AG04450 (cell line): ENCODE data around the gene SNAP25. TPM values are rescaled to one million over a fixed set of nuclear protein-coding genes. Genes with fewer than 3 reads are reported as not detected.
A peak's percentile ranks its signal among the peaks of the same experiment; 100 is the strongest.

Source experiments
- CTCF ChIA-PET: fragments of 300-600, 350-600 bp; formaldehyde crosslinking; extraction: SDS; loops from one replicate; lab custom pipeline; 2022; ENCODE audit warnings: antibody characterized with exemption, inconsistent platforms; lab: Charles Lee
- POLR2A ChIA-PET: fragments of 350-600 bp; formaldehyde crosslinking; extraction: SDS; loops from one replicate; lab custom pipeline; 2021; ENCODE audit warnings: antibody characterized with exemption, inconsistent platforms; lab: Yijun Ruan, JAX
- DNase-seq: peaks from one replicate; pipeline ENCODE4 v3.0.0-alpha.2; 2011; ENCODE audit warnings: low read depth, low spot score
- H3K27ac ChIP-seq: one replicate; pipeline ENCODE4 v1.5.1; 2012; ENCODE audit warnings: low read depth, low read length, control low read depth
- H3K27me3 ChIP-seq: one replicate; pipeline ENCODE4 v1.6.0; 2012; ENCODE audit warnings: low read length; ENCODE audit not compliant: control insufficient read depth, insufficient read depth
- H3K4me3 ChIP-seq: 2 replicates; pipeline ENCODE4 v1.5.1; 2011; ENCODE audit warnings: mild to moderate bottlenecking, low read depth, low read length, control low read depth
- H3K9me3 ChIP-seq: 2 replicates; pipeline ENCODE4 v1.5.1; 2012; ENCODE audit warnings: low read length; ENCODE audit not compliant: control insufficient read depth, insufficient read depth
- CTCF ChIP-seq: IDR thresholded peaks from 2 replicates; pipeline ENCODE4 v1.5.1; 2011; ENCODE audit warnings: low read depth, low read length, control low read depth, inconsistent platforms
- polyA plus RNA-seq: library from polyadenylated mRNA; depleted of rRNA; stranded (reverse); fragments of >200 nt; gene quantifications from 2 replicates; pipeline ENCODE4 v1.2.3, GENCODE V29; 2011

SNAP25 gene
- polyA plus RNA-seq, 1 experiment = 6.6 TPM

DNA sequence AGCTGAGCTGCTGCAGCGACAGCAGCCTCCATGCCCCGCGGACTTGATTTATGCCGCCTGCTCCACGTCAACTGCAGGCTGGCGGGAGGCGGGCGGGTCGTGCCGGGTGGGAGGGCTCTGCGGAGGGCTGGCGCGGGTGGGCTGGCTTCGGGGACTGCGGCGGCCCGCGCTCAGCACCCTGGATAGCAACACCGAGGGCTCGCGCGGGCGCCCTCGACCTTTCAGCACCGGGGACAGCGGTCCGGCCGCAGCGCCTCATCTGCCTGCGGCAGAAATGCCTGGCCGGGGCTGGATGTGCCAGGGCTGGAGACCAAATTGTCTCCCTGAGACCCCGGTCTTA is 792 bp downstream of the SNAP25 start:
- Histone ChIP-seq H3K27ac (no peak overlapping the region), H3K4me3 (peak overlapping the region; percentile 69), H3K9me3 (no peaks in the 10 kb centered on the region; the same call in 1 of the 2 replicates), H3K27me3 (no peaks in the 10 kb centered on the region)
- ChIA-PET POLR2A (no interaction called here), CTCF (interaction anchor here (0.7 to 1.1 kb wide), 2 partner anchors 207 to 208 kb away, joined by 3 read pairs; no protein-coding TSS in a partner anchor)
- no peak for DNase-seq
- TF ChIP-seq CTCF = no peak

DNA sequence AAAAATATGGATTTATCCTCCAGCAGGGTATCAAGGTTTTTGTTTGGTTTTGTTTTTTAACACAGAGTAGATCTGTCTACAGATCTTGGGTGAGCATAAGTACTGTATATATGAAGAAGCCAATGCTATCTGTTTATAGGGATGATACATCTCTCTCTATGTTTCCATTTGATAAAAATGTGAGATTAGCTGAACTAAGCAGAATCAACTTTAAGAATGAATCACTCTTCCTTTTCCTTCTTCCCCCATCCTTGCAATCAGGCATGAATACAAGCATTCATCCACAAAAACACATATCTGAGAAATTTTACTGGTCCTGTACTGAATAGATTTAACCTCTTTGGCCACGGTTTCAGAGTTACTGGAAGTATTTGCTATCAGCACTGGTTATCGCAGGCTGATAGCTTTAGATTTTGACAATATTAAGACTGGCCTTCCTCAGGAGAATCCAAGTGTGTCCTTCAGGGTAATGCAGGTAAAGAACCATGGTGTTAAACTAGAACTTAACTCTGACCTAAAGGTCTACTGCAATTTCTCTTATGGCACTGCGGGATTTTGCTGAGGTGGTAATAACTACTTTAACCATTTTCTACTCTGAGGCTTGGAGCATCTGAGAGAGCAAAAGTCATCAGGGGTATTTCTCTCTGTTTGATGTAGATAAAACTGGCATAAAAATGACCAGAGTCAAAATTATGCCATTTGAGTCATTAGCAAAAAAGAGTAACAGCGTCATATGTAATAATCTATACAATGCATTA is 1.5 kb downstream of the SNAP25 start:
- no peak for TF ChIP-seq CTCF
- no peak overlapping the region for H3K27ac ChIP-seq
- DNase-seq = no peak
- POLR2A ChIA-PET = no interaction called here
- CTCF ChIA-PET = interaction anchor here (0.7 to 1.1 kb wide), 2 partner anchors 206 to 207 kb away, joined by 3 read pairs; no protein-coding TSS in a partner anchor
- H3K9me3 ChIP-seq = no peaks in the 10 kb centered on the region; the same call in 1 of the 2 replicates
- no peaks in the 10 kb centered on the region for H3K27me3 ChIP-seq
- H3K4me3 ChIP-seq = no peak overlapping the region

- Histone ChIP-seq H3K27me3 (no peaks in the 10 kb centered on the region), H3K4me3 (no peak overlapping the region), H3K27ac (no peak overlapping the region), H3K9me3 (no peaks in the 10 kb centered on the region; the same call in 1 of the 2 replicates)
- ChIA-PET POLR2A (no interaction called here), CTCF (no interaction called here)
- DNase-seq = no peak
- no peak for TF ChIP-seq CTCF
Observed at GRCh38 chr20:10221021-10221420, 2.4 kb downstream of the SNAP25 start.

DNA sequence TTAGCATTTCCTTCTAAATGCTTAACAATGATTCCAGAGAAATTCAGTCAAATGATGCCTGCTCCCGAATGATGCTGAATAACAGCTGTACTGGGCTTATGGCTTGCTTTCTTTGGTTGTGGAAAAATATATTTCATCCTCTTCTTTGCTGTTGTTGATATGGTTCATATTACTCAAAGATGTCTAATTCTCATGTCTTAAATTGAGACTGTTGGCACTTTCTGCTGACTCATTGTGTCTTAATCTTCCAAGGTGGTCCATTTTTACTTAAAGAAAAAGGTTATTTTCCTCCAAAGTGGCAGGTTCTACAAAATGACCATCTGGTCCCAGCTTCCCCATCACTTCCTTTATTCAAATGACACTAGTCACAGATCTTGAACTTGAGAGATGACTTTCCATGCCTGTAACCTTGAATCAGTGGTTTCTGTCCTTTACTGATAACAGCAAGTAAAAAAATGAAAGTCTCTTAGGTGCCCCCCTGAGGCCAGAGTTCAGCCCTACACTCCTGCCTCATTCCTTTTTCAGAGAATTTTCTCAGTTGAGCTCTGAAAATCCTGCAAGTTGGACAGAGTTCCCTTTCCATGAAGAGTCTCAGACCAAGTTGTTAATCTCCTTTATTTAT is 6.9 kb downstream of the SNAP25 start:
- ChIA-PET CTCF (interaction anchor here (0.5 to 1.6 kb wide), 9 partner anchors 27 to 608 kb away, joined by 3 to 14 read pairs (median 3); no protein-coding TSS in a partner anchor), POLR2A (no interaction called here)
- no peak for DNase-seq
- peak; percentile 41 for TF ChIP-seq CTCF
- Histone ChIP-seq H3K4me3 (no peak overlapping the region), H3K27me3 (no peaks in the 10 kb centered on the region), H3K27ac (no peak overlapping the region), H3K9me3 (no peaks in the 10 kb centered on the region)

GRCh38 chr20:10228330-10228729 is 9.7 kb downstream of the SNAP25 start:
- CTCF ChIA-PET = interaction anchor here (0.9 kb wide), 1 partner anchor 250 kb away, joined by 3 read pairs; no protein-coding TSS in a partner anchor
- Histone ChIP-seq H3K9me3 (no peaks in the 10 kb centered on the region), H3K4me3 (no peak overlapping the region), H3K27me3 (no peaks in the 10 kb centered on the region), H3K27ac (no peak overlapping the region)
- TF ChIP-seq CTCF = no peak
- DNase-seq = no peak
- POLR2A ChIA-PET = no interaction called here
